Progenitor cell of endocrine pancreas (in vitro differentiated cells): ENCODE measurements around the gene OMP. TPM values are rescaled to one million over a fixed set of nuclear protein-coding genes. Genes with fewer than 3 reads are reported as not detected.

ENCODE experiments used
- DNase-seq: peaks from one replicate; pipeline ENCODE4 v3.0.0; 2021; ENCODE audit warnings: low spot score; ENCODE audit not compliant: unreplicated experiment
- H3K27ac Mint-ChIP-seq: 2 replicates; pipeline ENCODE4 v1.8.0; 2021; ENCODE audit warnings: mild to moderate bottlenecking, moderate library complexity, mixed read lengths
- H3K27me3 Mint-ChIP-seq: 2 replicates; pipeline ENCODE4 v1.8.0; 2021; ENCODE audit warnings: mixed read lengths
- H3K36me3 Mint-ChIP-seq: 2 replicates; pipeline ENCODE4 v1.8.0; 2022; ENCODE audit warnings: mixed read lengths; ENCODE audit not compliant: insufficient read depth
- H3K4me1 Mint-ChIP-seq: 2 replicates; pipeline ENCODE4 v1.8.0; 2021; ENCODE audit warnings: low read depth, mixed read lengths
- H3K4me3 Mint-ChIP-seq: 2 replicates; pipeline ENCODE4 v1.8.0; 2021; ENCODE audit warnings: low read depth, mild to moderate bottlenecking, moderate library complexity, mixed read lengths
- H3K9me3 Mint-ChIP-seq: 2 replicates; pipeline ENCODE4 v1.8.0; 2021; ENCODE audit warnings: low read depth, mixed read lengths
- CTCF ChIP-seq: fragments of 200-600 bp; sonication (generic); IDR thresholded peaks from one replicate; pipeline ENCODE4 v1.5.0; 2021; ENCODE audit warnings: antibody characterized with exemption, mild to moderate bottlenecking; ENCODE audit not compliant: unreplicated experiment
- total RNA-seq: library from RNA; stranded (reverse); gene quantifications from 2 replicates; pipeline ENCODE4 v1.2.1, GENCODE V29; 2021

The OMP gene
- total RNA-seq, 1 donor from 2014 or later = not detected

DNA sequence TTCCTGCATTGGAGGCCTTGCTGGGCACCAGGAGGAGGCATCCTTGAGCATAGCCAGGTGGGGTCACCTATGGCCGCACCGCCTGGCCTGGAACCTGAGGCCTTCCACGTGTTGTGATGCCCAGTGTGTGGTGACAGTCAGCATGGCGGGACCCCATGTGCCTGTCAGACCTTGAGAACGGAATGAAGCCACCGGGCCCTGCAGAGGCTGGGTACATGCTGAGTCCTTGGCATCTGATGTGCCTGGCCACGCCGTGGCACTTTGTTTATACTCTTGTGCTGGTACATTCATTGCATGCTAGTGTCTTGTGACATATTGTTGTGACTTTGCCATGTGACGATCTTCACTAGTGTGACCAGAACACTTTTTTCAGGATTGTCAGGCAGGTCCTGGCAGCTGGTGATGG lies 16.9 kb downstream of the OMP start:
- Mint-ChIP-seq H3K27me3 (no peaks in the 10 kb centered on the region), H3K9me3 (no peaks in the 10 kb centered on the region), H3K36me3 (peaks cover 1% of the 10 kb centered on the region), H3K4me1 (no peaks in the 10 kb centered on the region), H3K27ac (no peak overlapping the region), H3K4me3 (no peak overlapping the region)
- TF ChIP-seq CTCF = no peak
- DNase-seq = no peak

GRCh38 chr11:77120571-77120970 lies 17.9 kb downstream of the OMP start:
- peaks cover 1% of the 10 kb centered on the region for H3K36me3 Mint-ChIP-seq
- H3K27me3 Mint-ChIP-seq = no peaks in the 10 kb centered on the region
- H3K4me1 Mint-ChIP-seq = no peaks in the 10 kb centered on the region
- TF ChIP-seq CTCF = no peak
- no peak for DNase-seq
- no peak overlapping the region for H3K27ac Mint-ChIP-seq
- H3K4me3 Mint-ChIP-seq = no peak overlapping the region
- H3K9me3 Mint-ChIP-seq = no peaks in the 10 kb centered on the region

DNA sequence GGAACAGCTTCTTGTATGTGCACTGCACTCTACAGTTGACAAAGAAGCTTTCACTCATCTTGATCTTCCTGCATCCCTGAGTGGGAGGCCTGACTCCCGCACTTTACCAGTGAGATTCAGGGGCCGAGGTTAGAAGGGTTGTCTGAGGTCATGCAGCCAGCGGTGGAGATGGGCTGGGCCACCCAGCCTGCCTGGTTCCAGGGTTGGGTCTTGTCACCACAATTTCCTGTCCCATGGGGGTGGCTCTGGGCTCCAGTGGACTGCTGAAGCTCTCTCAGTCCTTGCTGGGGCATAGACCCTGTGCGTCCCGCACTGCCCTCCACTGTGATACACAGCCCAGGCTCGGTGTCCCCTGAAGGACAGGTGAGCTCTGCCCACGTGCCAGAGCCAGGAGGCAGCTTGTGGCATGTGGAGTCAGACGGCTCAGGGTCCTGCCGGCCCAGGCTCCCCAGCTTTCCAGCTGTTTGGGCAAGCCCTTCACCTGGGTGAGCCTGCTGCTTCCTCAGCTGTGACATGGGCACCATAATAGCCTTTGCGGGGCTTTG lies 18.5 kb downstream of the OMP start:
- no peak overlapping the region for H3K4me3 Mint-ChIP-seq
- no peak overlapping the region for H3K27ac Mint-ChIP-seq
- TF ChIP-seq CTCF = no peak
- no peaks in the 10 kb centered on the region for H3K4me1 Mint-ChIP-seq
- no peak for DNase-seq
- H3K36me3 Mint-ChIP-seq = peaks cover 1% of the 10 kb centered on the region
- no peaks in the 10 kb centered on the region for H3K27me3 Mint-ChIP-seq
- no peaks in the 10 kb centered on the region for H3K9me3 Mint-ChIP-seq

GRCh38 chr11:77121876-77122575 lies 19.4 kb downstream of the OMP start:
- Mint-ChIP-seq H3K9me3 (no peaks in the 10 kb centered on the region), H3K4me1 (no peaks in the 10 kb centered on the region), H3K36me3 (peaks cover 1% of the 10 kb centered on the region), H3K27me3 (no peaks in the 10 kb centered on the region), H3K27ac (no peak overlapping the region), H3K4me3 (no peak overlapping the region)
- no peak for DNase-seq
- no peak for TF ChIP-seq CTCF

- TF ChIP-seq CTCF = no peak
- Mint-ChIP-seq H3K4me1 (peaks cover 4% of the 10 kb centered on the region), H3K9me3 (no peaks in the 10 kb centered on the region), H3K36me3 (peaks cover 1% of the 10 kb centered on the region), H3K27me3 (no peaks in the 10 kb centered on the region), H3K27ac (no peak overlapping the region), H3K4me3 (no peak overlapping the region)
- DNase-seq = no peak
These were observed 20.1 kb downstream of the OMP start for GRCh38 chr11:77122576-77123212.
